Endometrium (tissue), 2 donors: Measurements from ENCODE around the gene MAX.
"Not testable (repeated sequence)": the region's sequence is repeated elsewhere in the genome, so short reads cannot be mapped to it uniquely, and the experiment has no call there.

ENCODE experiments used
- FAIRE-seq: peaks from 2 replicates; lab custom pipeline; 2012; peaks lifted over from hg19 to GRCh38; lab: Jason Lieb, UNC
- donor health status: control.
- donor health status: control.

Gene MAX

DNA sequence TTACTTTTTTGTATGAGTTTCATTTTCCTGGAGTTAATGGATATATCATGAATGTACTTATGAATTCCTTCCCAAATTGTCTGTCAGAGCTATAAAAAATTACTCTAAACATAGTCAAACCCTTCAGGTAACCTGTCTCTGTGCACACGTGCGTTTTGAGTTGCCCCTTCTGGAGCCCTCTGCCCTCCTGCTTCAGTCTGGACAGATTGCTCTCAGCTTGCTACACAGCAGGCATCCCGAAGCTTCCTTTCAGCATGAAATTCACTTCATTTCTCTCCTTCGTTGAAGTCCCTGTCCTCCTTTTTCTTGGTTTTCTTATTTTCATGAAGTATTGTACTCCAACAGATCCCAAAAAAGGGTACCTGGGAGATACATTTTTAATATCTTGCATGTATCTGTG is 68.3 kb downstream of the MAX start:
- FAIRE-seq, result no peak

DNA sequence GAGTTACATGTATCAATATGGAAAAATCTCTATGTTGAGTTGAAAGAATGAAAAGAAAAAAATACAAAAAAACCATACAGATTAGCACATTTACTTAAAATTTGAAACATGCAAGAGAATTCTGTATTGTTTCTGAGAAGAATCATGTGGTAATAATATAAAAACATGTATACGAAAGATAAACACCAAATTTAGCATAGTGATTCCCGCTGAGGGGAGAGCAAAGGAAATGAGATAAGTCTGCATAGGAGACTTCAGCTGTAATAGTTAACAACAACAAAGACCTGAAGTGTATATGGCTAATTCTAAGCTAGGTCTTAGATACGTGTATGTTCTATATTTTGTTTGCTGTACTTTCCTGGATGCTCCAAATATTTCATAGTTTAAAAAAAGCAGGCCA is 69.1 kb downstream of the MAX start:
- no peak for FAIRE-seq

DNA sequence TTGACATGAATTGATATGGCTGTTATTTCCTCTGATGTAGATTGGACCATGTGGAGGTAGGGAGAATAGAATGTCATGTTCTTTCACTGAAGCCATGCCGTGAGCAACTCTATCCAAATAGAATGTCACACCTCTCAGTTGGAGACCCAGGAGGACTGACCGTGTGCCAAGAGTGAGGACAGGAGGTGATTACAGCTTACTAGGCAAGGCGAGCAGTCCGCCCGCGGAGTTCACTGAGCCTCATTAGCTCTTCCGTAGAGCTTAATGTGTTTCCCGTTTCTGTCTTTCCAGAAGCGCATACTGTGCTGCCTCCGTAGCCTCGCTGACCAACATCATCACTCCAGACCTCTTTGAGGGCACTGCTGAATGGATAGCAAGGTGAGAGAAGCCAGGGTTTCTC is 70.0 kb downstream of the MAX start:
- no peak for FAIRE-seq

DNA sequence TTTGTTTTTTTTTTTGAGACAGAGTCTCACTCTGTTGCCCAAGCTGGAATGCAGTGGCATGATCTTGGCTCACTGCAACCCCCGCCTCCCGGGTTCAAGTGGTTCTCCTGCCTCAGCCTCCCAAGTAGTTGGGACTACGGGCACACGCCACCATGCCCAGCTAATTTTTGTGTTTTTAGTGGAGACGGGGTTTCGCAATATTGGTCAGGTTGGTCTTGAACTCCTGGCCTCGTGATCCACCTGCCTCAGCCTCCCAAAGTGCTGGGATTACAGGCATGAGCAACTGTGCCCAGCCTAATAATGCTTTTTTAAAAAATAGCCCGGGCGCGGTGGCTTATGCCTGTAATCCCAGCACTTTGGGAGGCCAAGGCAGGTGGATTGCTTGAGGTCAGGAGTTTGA is 71.0 kb downstream of the MAX start:
- not testable (repeated sequence) for FAIRE-seq

DNA sequence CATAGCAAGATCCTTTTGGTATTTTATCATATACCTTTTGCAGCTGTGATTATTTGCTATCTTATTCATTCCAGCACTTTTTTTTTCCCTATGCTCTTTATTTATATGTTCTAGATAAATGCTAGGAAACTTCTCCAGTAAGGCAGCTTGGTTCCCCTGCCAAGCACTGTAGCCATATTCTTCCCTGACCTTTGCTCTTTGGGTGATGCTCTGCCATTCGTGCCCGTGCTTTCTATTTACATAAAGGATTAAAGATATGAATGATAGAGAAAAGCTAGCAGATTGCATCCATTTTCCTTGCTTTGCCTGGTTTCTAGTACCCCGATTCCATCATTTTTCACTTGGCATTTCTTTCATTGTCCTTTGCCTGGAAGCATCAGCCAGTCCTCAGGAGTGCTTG is 73.4 kb downstream of the MAX start:
- no peak for FAIRE-seq

DNA sequence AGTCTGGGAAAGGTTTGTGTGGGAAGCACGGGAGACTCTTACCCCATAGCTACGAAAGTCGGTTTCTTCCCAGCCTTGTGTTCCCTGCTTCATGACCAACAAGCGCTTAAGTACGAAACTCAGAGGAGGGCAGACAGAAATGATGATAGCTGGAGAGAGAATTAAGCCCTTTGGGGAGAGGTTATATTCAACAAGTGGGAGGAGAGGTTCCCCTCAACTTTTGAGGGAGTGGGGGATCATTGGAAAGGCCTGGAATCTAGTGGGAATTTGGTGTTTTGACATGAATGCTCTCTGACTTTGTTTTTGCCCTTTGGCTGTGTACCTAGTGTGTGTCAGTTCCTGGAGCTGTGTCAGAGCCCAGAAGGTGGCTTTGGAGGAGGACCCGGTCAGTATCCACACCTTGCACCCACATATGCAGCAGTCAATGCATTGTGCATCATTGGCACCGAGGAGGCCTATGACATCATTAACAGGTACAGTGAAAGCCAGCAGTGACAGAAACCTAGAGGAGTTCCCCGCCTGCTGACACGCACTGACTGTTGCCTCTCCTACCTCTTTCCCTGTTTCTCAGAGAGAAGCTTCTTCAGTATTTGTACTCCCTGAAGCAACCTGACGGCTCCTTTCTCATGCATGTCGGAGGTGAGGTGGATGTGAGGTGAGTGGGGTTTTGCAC is 75.1 kb downstream of the MAX start:
- FAIRE-seq, result no peak

DNA sequence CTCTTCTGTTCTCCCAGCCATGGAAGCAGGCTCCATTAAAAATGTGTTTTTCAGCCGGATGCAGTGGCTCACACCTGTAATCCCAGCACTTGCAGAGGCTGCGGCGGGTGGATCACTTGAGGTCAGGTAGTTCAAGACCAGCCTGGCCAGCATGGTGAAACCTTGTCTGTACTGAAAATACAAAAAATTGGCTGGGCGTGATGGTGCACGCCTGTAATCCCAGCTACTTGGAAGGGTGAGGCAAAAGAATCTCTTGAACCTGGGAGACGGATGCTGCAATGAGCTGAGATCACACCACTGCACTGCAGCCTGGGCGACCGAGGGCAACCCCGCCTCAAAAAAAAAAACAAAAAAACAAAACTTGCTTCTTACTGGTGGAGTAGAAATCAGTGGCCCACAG is 75.8 kb downstream of the MAX start:
- FAIRE-seq, result no peak

DNA sequence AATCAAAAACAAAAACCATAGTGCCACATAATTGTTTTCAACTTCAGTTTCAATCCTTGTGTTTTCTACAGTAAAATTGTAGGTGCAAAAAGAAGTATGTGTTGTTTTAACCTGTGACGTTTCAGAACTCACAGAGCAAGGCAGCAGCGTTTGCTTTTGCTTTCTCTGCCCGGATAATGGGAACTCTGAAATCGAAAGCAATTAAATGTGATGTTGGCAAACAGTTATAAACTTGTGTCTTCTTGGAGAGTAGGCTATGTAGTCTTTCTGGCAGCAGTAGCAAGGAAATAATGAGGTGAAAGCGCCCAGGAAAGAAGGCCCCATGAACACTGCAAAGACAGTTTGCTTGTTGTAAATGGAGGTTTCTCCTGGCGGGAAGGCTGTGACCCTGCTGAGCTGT is 76.5 kb downstream of the MAX start:
- FAIRE-seq, result no peak
